ENCODE data around the gene C16orf78. TPM values are rescaled to one million over a fixed set of nuclear protein-coding genes. Genes with fewer than 3 reads are reported as not detected.

The C16orf78 gene
- polyA plus RNA-seq, 3 donors = not detected

DNA sequence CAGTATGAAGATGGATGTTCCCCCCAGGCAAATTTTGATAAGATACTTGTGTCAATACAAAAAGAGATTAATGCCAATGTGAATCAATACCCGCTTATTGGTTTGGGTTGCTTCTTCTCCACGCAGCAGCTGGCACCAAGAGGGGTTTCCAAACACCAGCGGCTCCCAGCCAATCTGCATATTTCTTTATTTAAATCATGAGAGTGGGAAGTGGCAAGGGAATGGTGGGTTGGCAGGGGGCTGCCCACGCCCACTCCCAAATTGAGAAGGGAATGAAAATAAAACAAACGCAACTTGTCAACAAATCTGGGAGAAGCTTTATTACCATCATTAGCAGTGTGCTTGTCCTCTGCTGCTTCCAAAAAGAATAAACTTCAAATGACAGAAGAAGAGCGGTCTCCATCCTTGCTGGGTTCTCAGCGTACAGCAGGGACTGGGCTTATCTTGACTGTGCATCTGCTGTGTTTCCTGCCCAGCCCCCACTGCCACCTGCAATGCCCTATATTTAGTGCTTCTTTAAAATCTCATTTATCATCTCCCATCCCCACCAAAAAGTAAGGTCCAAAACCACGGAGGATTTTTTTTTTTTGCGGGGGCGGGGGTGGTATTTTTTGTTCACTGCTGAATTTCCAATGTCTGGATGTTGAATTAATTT lies 34.9 kb upstream of the C16orf78 start:
- TF ChIP-seq, protein P1, sequence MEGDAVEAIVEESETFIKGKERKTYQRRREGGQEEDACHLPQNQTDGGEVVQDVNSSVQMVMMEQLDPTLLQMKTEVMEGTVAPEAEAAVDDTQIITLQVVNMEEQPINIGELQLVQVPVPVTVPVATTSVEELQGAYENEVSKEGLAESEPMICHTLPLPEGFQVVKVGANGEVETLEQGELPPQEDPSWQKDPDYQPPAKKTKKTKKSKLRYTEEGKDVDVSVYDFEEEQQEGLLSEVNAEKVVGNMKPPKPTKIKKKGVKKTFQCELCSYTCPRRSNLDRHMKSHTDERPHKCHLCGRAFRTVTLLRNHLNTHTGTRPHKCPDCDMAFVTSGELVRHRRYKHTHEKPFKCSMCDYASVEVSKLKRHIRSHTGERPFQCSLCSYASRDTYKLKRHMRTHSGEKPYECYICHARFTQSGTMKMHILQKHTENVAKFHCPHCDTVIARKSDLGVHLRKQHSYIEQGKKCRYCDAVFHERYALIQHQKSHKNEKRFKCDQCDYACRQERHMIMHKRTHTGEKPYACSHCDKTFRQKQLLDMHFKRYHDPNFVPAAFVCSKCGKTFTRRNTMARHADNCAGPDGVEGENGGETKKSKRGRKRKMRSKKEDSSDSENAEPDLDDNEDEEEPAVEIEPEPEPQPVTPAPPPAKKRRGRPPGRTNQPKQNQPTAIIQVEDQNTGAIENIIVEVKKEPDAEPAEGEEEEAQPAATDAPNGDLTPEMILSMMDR (IDR thresholded peaks at IDR 0.05) = no peak
- Mint-ChIP-seq H3K4me1 (no peaks in the 10 kb centered on the region), H3K27me3 (ENCODE audit: low read depth in 3 of 3) (peaks cover 6 to 11% (median 10%) of the 10 kb centered on the region in 3 donors), H3K9me3 (peaks cover 0 to 1% (median 0%) of the 10 kb centered on the region in 7 donors), H3K4me3 (peak overlapping the region in 1 of 2 donors; percentile 6), H3K27ac (no peak overlapping the region), H3K36me3 (no peaks in the 10 kb centered on the region)
- Histone ChIP-seq H2AFZ (ENCODE audit: insufficient read depth, low read depth, low read length, poor library complexity, severe bottlenecking) (no peak overlapping the region), H4K20me1 (ENCODE audit: insufficient read depth, low read length) (no peaks in the 10 kb centered on the region), H3K9me3 (replicated peaks in 1 of 2; ENCODE audit: control insufficient read depth in 1 of 2, insufficient read depth in 1 of 2, low read length in 2 of 2) (no peaks in the 10 kb centered on the region), H3K4me1 (ENCODE audit: control insufficient read depth in 1 of 2, insufficient read depth in 2 of 2, low read length in 2 of 2) (no peaks in the 10 kb centered on the region), H3K27me3 (ENCODE audit: control insufficient read depth in 2 of 2, insufficient read depth in 2 of 2, low read length in 2 of 2) (no peaks in the 10 kb centered on the region), H3K79me2 (ENCODE audit: insufficient read depth, low read length) (no peaks in the 10 kb centered on the region), H3K36me3 (replicated peaks in 1 of 2; ENCODE audit: control insufficient read depth in 1 of 2, insufficient read depth in 2 of 2, low read length in 2 of 2) (no peaks in the 10 kb centered on the region), H3K27ac (ENCODE audit: low read depth in 1 of 2, low read length in 2 of 2) (no peak overlapping the region), H3K4me2 (replicated peaks; ENCODE audit: extremely low read depth, low read length, poor library complexity, severe bottlenecking) (no peak overlapping the region), H3K9ac (ENCODE audit: insufficient read depth, low read length, poor library complexity, severe bottlenecking) (no peak overlapping the region), H3K4me3 (replicated peaks in 1 of 3; ENCODE audit: low read depth in 2 of 3, low read length in 3 of 3) (no peak overlapping the region)
- no peak for DNase-seq
- WGBS (ENCODE audit: insufficient coverage) = 13% methylated on average over 4 of the region's 10 CpGs
- intact Hi-C loops (cut with micrococcal nuclease) = no loop called here

DNA sequence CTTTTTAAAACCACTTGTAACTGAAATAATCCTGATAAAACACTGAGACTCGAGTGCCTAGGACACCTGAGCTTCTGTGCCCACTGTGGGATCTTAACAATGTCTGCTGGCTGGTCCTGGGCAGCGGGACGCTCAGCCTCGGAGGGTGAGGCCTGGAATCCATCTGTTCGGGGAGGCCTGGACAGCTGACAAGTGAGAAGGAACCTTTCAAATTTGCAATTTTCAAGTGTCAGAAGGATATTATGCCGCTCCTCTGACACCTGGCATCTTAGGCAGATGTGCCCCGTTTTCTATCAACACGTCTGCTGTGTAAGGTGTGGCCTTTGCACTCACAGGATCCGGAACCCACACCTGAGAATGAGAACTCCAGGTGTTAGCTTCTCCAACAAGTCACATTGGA lies 33.1 kb upstream of the C16orf78 start:
- DNase-seq = no peak
- Mint-ChIP-seq H3K9me3 (peaks cover 0 to 1% (median 0%) of the 10 kb centered on the region in 7 donors), H3K27me3 (ENCODE audit: low read depth in 3 of 3) (peaks cover 6 to 11% (median 8%) of the 10 kb centered on the region in 3 donors), H3K27ac (no peak overlapping the region), H3K4me1 (no peaks in the 10 kb centered on the region), H3K36me3 (no peaks in the 10 kb centered on the region), H3K4me3 (no peak overlapping the region)
- Histone ChIP-seq H4K20me1 (ENCODE audit: insufficient read depth, low read length) (no peaks in the 10 kb centered on the region), H3K79me2 (ENCODE audit: insufficient read depth, low read length) (no peaks in the 10 kb centered on the region), H2AFZ (ENCODE audit: insufficient read depth, low read depth, low read length, poor library complexity, severe bottlenecking) (no peak overlapping the region), H3K9ac (ENCODE audit: insufficient read depth, low read length, poor library complexity, severe bottlenecking) (no peak overlapping the region), H3K4me3 (replicated peaks in 1 of 3; ENCODE audit: low read depth in 2 of 3, low read length in 3 of 3) (no peak overlapping the region), H3K4me2 (replicated peaks; ENCODE audit: extremely low read depth, low read length, poor library complexity, severe bottlenecking) (no peak overlapping the region), H3K4me1 (ENCODE audit: control insufficient read depth in 1 of 2, insufficient read depth in 2 of 2, low read length in 2 of 2) (no peaks in the 10 kb centered on the region), H3K9me3 (replicated peaks in 1 of 2; ENCODE audit: control insufficient read depth in 1 of 2, insufficient read depth in 1 of 2, low read length in 2 of 2) (no peaks in the 10 kb centered on the region), H3K27ac (ENCODE audit: low read depth in 1 of 2, low read length in 2 of 2) (no peak overlapping the region), H3K27me3 (ENCODE audit: control insufficient read depth in 2 of 2, insufficient read depth in 2 of 2, low read length in 2 of 2) (no peaks in the 10 kb centered on the region), H3K36me3 (replicated peaks in 1 of 2; ENCODE audit: control insufficient read depth in 1 of 2, insufficient read depth in 2 of 2, low read length in 2 of 2) (no peaks in the 10 kb centered on the region)
- intact Hi-C loops (cut with micrococcal nuclease) = no loop called here
- TF ChIP-seq, protein P1 (IDR thresholded peaks at IDR 0.05) = no peak
- WGBS (ENCODE audit: insufficient coverage) = 89% methylated on average over 9 of the region's 9 CpGs
